GM19455 (cell line): ENCODE data around the gene TRIM27.
"Not testable (repeated sequence)": the region's sequence is repeated elsewhere in the genome, so short reads cannot be mapped to it uniquely, and the experiment has no call there.

Source experiments
- ATAC-seq: cut with Tn5 transposase; IDR thresholded peaks from one replicate; pipeline ENCODE4 v1.9.1; 2021; ENCODE audit not compliant: unreplicated experiment

The TRIM27 gene, protein sequence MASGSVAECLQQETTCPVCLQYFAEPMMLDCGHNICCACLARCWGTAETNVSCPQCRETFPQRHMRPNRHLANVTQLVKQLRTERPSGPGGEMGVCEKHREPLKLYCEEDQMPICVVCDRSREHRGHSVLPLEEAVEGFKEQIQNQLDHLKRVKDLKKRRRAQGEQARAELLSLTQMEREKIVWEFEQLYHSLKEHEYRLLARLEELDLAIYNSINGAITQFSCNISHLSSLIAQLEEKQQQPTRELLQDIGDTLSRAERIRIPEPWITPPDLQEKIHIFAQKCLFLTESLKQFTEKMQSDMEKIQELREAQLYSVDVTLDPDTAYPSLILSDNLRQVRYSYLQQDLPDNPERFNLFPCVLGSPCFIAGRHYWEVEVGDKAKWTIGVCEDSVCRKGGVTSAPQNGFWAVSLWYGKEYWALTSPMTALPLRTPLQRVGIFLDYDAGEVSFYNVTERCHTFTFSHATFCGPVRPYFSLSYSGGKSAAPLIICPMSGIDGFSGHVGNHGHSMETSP

DNA sequence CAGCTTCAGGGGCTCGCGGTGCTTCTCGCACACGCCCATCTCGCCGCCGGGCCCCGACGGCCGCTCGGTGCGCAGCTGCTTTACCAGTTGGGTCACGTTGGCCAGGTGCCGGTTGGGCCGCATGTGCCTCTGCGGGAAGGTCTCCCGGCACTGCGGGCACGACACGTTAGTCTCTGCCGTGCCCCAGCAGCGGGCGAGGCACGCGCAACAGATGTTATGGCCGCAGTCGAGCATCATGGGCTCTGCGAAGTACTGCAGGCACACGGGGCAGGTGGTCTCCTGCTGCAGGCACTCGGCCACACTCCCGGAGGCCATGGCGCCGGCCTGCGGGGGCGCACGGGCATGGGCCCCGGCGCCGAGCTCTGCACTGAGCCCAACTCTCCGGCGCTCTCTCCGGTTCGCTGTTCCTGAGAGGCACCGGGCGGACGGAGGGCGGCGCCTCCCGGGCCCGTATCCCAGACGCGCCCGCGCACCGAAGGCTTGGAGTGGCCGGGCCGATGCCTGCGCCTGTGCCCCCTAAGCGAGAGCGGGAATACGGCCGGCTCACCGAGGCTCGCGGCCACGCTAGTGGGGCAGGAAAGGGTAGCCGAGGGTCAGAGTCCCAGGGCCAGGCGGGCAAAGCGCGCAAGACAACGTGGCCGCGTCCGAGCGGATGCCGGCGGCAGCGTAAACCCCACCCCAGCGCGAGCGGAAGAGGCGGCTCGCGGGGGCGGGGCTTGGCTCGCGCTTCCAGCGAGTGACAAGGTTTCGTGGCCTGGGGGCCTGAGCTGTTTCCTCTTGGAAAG lies at the start of gene TRIM27:
Gene TRIM27, minus strand, starts transcription at position 668 of the 785 bp plus-strand sequence. Its CDS starts 353 bp downstream, at position 315.
- peak; percentile 87 for ATAC-seq

DNA sequence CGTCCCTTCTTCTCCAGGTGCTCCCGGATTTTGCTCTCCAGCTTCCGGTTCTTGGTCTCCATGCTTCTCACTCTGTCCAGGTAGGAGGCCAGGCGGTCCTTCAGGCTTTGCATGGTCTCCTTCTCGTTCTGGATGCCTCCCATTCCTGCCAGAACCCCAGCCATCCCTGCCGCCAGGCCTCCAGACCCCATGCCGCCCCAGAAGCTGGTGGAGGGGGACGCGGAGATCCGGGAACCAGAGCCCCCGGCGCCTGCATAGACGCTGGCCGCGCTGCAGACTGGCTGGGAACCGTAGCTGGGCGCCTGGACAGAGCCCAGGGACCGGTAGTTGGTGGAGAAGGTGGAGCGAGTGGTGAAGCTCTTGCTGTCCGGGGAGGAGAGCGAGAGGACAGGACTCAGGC lies 46.3 kb upstream of the TRIM27 start:
- not testable (repeated sequence) for ATAC-seq

DNA sequence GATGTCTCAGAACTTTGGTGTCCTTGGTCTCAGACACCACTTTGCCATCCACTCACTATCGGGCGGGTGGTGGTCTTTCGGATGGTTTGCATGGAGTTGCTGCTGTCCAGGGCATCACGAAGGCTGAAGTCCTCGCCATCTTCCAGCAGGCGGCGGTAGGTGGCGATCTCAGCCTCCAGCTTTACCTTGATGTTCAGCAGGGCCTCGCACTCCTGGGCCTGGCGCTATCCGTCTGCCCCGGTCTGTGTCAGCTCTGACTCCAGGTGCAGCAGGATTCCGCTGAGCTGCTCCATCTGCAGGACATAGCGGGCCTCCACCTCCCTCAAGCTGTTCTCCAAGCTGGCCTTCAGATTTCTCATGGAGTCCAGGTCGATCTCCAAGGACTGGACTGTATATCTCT lies 45.3 kb upstream of the TRIM27 start:
- ATAC-seq: no peak

DNA sequence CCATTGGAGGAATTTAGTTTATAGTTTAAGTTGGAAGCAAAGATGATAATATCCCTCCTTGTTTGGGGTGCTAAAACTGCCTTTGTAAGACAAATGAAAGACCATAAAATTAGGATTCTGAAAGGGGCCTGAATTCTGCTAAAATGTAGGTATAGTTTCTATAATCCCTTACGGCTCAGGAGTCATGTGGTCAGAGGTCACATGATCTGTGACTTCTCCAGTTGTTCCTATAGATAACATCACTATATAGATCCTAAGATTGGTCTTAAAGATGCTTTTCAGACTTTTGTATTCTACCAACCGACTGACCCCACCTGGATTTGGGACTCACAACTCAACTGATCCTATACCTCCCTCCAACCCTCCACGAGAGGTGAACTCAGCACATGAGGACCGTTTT lies 44.7 kb upstream of the TRIM27 start:
- ATAC-seq: no peak

DNA sequence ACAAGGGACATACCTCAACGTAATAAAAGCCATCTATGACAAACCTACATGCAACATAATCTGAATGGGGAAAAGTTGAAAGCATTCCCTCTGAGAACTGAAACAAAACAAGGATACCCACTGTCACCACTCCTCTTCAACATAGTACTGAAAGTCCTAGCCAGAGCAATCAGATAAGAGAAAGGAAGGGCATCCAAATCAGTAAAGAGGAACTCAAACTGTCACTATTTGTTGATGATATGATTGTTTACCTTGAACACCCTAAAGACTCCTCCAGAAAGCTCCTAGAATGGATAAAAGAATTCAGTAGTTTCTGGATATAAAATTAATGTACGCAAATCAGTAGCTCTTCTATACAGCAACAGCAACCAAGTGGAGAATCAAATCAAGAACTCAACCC lies 41.9 kb upstream of the TRIM27 start:
- no peak for ATAC-seq

DNA sequence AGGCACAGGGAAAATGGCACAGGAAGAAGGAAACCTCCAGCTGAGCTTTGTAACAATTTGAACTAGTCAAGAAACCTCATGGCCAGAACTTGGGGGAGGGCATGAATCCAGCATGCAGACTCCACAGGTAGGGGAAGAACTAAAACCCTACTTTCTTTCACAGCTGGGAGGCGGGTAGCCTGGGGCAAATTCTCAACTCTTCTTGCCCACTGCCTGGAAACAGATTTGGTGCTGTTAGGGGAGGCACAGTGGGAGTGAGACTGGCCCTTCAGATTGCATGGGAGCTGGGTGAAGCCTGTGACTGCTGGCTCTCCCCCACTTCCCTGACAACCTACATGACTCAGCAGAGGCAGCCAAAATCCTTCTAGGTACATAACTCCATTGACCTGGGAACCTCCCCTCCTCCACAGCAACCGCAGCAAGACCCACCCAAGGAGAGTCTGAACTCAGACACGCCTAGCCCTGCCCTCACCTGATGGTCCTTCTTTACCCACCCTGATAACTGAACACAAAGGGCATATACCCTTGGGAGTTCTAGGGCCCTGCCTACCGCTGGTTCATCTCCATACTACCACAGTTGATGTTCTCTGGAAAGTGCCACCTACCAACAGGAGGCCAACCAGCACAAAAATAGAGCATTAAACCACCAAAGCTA lies 37.2 kb upstream of the TRIM27 start:
- ATAC-seq: no peak

DNA sequence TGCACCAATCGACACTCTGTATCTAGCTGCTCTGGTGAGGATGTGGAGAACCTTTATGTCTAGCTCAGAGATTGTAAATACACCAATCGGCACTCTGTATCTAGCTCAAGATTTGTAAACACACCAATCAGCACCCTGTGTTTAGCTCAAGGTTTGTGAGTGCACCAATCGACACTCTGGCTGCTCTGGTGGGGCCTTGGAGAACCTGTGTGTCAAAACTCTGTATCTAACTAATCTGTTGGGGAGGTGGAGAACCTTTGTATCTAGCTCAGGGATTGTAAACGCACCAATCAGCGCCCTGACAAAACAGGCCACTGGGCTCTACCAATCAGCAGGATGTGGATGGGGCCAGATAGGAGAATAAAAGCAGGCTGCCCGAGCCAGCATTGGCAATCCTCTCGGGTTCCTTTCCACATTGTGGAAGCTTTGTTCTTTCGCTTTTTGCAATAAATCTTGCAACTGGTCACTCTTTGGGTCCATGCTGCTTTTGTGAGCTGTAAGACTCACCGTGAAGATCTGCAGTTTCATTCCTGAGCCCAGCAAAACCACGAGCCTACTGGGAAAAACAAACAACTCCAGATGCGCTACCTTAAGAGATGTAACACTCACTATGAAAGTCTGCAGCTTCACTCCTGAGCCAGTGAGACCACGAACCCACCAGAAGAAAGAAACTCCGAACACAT lies 34.9 kb upstream of the TRIM27 start:
- not testable (repeated sequence) for ATAC-seq

DNA sequence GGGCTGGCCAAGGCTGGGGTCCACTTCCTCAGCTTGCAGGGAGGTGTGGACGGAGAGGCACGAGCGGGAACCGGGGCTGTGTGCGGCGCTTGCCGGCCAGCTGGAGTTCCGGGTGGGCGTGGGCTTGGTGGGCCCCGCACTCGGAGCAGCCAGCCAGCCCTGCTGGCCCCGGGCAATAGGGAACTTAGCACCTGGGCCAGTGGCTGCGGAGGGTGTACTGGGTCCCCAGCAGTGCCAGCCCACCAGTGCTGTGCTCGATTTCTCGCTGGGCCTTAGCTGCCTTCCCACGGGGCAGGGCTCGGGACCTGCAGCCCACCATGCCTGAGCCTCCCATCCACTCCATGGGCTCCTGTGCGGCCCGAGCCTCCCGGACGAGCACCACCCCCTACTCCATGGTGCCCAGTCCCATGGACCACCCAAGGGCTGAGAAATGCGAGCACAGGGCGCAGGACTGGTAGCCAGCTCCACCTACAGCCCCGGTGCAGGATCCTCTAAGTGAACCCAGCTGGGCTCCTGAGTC lies 34.1 kb upstream of the TRIM27 start:
- not testable (repeated sequence) for ATAC-seq

DNA sequence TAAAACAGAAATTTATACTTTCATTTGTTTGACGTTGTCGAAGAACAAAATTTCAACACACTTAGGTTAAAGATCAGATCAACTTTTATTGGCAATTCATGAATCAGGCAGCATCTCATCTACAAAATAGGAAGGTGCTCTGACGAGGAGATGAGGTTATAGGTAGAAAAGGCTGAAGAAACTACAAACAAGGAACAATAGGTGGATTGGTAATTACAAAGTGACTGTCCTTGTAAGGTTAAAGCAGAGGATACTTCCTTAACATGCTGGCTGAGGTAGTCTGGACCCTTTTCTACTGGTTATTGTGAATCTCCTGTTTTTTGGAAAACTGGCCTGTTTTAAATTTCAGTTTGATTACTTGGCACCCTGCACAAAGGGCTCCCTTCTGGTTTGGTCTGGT lies 32.5 kb upstream of the TRIM27 start:
- ATAC-seq: no peak

DNA sequence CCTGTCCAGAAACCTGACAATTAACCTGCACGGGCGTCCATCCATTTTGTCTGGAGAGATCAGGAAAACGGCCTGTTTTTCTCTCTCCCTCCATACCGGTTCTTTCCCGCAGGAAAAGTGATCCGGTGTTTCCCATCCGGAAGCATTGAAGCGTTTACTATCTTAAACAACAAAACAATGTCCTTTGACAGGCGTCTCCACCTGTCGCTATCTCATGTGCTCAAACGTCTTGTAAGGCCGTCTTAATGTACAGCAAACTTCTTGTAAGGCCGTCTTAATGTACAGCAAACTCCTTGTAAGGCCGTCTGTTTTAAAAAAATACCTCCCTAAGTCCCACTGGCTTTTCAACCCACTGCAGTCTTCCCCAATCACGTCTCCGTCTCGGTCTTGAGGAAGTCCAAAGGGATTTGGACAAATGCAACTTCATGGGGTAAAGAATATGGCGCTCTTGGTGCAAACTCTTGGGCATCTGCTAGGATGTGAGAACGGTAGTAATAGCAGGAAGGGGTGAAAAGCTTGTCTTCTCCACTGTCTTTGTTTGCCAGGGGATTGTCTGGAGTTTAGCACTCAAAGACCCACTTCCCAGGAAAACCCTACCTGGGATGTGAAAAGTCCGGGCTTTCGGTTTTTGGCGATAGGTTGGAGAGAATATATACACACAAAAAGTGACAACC lies 29.9 kb upstream of the TRIM27 start:
- no peak for ATAC-seq

DNA sequence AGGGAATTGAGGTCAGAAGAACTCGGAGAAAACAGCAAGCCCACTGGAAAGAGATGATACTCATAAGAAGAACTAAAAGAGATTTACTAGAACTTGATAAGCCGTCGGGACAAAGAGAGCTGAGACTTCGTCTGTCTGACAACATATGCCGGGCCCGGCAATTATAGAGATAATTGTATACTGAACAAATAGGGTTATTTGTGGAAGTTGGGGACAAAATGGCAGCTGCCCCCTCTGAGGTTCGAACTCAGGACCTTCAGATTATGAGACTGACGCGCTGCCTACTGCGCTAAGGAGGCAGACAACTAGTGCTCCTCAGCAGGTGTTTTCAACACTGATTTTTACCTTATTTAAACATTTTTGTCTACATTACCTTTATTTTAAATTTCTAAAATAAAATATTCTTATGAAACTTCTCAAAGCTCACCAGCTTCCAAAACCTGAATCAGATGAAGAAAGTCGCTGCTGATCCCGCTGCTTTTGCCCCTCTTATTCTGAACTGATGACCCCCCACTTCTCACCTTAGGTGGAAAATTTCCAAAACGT lies 29.3 kb upstream of the TRIM27 start:
- ATAC-seq: peak; percentile 79

DNA sequence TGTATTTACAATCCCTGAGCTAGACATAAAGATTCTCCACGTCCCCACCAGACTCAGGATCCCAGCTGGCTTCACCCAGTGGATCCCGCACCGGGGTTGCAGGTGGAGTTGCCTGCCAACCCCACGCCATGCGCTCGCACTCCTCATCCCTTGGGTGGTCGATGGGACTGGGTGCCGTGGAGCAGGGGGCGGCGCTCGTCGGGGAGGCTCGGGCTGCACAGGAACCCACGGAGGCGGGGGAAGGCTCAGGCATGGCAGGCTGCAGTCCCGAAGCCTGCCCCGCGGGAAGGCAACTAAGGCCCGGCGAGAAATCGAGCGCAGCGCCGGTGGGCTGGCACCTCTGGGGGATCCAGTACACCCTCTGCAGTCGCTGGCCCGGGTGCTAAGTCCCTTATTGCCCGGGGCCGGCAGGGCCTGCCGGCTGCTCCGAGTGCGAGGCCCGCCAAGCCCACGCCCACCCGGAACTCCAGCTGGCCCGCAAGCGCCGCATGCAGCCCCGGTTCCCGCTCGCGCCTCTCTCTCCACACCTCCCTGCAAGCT lies 25.9 kb upstream of the TRIM27 start:
- ATAC-seq: not testable (repeated sequence)

DNA sequence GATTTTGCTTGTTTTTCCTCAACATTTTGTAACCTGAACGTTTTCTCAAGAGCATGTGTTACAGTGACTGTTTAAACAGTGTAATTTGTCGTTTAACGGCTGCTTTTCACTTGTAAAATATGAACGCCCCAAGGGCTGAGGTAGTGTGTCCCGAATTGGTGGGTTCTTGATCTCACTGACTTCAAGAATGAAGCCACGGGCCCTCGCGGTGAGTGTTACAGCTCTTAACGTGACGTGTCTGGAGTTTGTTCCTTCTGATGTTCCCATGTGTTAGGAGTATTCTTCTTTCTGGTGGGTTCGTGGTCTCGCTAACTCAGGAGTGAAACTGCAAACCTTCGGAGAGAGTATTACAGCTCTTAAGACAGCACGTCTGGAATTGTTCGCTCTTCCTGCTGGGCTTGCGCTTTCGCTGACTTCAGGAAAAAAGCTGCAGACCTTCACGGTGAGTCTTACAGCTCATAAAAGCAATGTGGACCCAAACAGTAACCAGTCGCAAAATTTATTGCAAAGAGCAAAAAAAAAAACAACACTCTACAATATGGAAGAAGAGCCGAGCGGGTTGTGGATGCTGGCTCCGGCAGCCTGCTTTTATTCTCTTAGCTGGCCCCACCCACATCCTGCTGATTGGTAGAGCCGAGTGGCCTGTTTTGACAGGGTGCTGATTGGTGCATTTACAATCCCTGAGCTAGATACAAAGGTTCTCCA lies 25.1 kb upstream of the TRIM27 start:
- no peak for ATAC-seq

DNA sequence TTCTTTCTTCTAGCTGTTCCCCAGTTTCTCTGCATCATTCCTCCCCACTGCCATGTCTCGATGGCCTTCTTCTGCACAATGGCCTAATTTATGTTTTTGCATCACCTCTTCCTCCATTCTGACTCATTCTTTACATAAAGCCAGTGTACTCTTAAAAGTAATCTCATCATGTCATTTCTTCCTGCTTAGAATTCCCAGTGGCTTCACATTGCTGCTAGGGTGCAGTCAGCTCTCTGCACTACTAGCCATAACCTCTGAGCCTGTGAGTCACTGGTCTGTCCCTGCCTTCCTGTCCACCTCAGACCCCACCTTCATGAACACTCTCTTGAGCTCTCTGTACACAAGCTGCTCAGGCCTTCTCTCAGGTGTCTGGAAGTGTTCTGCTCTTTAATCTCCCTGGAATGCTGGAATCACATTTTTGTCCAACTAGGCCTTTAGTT lies 24.1 kb upstream of the TRIM27 start:
- no peak for ATAC-seq

DNA sequence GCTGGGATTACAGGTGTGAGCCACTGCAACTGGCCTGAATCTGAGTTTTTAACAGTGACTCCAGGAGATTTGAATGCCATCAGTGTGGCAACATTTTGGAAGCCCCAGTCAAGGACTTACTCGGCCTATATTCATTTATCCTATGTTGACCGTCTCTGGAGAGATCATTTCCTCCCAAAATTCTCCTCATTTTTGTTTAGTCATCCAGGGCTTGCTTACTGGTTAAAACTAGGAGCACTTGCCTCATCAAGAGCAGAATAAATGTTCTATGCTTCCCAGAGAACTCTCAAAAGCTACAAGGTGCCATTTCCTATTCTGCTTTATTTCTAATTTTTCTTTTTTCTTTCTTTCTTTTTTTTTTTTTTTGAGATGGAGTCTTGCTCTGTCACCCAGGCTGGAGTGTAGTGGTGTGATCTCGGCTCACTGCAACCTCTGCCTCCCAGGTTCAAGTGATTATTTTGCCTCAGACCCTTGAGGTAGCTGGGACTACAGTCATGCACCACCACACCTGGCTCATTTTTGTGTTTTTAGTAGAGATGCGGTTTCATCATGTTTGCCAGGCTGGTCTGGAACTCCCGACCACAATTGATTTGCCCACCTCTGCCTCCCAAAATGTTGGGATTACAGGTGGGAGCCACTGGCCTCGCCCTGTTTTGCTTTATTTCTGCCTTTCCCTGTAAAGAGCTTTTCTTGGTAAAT lies 23.4 kb upstream of the TRIM27 start:
- no peak for ATAC-seq

DNA sequence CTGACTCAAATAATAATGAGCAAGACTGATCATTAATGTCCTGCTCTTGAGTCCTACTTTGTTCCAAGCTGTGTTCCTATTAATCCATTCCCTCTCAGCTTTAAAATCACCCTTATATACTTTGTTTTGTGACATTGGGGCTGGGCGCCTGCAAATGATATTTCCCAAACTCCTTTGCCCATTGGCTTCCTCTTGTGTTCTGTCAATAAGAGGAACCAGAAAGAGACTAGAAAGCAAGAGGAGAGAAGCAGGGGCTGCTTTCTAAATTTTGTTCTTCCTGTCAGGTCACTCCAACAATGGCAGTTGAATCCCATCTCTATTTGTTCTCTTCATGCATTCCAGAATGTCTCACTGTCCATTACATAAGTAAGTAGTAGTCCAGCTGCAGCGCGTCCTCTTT lies 21.6 kb upstream of the TRIM27 start:
- no peak for ATAC-seq

DNA sequence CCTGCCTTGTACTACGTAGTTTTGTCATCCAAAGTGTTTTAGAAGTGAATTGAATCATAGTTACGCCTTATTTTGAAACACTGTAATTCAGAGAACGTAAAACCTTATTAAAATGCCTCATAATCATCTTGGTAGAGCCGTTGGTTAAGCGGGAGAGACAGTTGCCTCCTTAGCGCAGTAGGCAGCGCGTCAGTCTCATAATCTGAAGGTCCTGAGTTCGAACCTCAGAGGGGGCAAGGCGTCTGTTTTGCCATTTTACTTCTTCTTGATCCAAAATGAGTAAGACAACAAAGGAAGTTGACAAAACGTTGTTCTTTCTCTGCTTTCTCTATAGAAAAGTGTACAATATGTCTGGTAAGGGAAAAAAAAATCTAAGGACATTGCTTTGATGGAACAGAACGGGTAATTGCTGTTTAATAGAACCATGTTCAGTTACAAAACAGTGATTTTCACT lies 20.7 kb upstream of the TRIM27 start:
- ATAC-seq: no peak
